IPS DF 4.7 (cell line): ENCODE results near the gene PRKN.

Source experiments
- DNase-seq: peaks from one replicate; pipeline ENCODE4 v3.0.0-alpha.2; 2013; ENCODE audit warnings: low spot score; ENCODE audit errors: extremely low read depth

PRKN gene

DNA sequence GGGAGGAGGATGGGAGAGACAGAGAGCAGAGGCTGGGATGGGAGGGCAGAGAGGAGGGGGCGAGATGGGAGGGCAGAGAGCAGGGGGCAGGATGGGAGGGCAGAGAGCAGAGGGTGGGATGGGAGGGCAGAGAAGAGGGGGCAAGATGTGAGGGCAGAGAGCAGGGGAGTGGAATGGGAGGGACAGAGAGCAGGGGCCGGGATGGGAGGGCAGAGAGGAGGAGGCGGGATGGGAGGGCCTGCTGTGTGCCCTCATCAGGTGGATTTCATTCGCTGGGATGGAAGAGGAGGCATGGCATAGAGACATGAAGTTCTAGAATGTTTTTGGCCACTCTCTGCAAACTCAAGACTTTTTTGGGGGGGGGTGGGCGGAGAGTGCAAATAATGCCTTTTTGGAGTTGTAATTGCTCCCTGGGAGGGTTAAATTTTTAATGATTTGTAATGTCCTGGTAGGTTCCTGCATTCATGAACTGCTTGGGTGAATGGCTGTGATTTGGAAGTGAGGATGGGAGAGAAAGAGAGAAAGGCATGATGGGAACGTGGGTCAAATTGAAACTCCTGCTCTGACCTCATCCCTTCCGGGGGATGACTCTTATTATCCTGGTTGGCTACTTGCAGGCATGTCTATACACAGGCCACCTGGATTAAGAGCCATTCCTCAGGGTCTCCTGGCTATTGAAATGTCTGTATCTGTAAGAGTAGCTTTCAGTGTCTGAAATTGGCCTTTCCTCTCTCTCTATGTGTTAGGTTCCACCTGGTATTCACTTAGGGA, 1291.3 kb downstream of the PRKN start:
- no peak for DNase-seq

DNA sequence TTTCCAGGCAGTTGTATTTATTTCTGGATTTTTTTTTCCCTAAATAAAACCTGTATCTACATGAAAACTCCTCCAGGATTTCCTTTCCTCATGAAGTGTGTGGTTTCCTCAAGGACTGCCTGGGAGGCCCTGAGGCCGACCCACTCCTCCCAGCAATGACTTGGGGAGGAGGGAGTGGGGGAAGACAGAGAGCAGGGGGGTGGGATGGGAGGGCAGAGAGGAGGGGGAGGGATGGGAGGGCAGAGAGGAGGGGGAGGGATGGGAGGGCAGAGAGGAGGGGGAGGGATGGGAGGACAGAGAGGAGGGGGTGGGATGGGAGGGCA, 1291.9 kb downstream of the PRKN start:
- no peak for DNase-seq

DNA sequence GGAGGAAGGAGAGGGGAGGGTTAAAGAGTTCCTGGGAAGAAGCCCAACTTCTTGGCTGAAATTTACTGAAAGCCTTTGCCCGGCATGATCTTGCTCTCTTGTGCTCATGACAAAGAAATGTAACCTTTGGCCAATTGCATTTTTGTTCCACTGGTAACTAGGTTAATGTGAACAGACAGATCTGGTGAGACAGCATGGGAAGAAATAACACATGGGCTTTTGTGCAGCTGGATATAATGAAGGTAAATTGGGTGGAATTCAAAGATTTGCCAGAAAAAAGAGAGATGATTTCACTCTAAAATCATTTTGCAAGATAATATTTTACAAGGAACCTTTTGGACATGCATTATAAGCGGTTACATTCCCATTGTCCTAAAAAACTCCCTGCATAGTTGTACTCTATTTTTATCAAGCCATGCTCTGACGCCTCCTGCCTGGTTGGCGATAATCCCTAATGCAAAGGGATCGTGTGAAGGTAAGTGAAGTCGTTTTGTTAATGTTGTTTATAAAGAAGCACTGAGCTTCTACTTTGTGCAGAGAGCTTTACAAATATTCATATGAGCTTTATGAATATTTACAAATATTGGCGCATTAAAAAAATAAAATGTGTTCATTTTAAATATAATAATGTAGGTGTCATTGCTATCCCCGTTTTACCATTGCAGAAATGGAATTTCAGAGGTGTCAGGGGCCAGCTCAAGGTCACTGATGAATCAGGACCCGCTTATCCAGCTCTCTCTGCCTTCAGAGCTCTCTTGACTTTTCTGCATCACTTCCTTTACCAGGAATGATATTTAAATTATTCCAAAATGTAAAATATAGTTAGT, 1292.4 kb downstream of the PRKN start:
- DNase-seq: no peak

DNA sequence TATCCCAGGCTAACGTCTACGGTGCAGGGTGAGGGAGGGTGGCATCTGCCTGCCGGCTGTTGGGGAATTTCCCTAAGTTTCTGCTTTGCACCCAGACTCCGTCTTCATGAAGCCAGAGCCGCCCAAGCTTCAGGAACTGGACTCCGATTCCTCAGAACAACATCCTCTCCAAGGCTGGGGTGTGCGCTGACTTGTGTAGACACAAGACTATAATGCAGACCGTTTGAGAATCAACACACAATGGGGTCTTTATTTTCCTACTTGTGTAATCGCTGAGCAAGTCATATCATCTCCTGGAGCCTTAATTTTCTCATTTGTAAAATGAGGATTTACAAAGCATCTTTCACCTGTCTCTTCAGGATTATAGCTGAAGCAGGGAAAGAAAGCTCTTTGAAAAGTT, 1293.2 kb downstream of the PRKN start:
- no peak for DNase-seq

DNA sequence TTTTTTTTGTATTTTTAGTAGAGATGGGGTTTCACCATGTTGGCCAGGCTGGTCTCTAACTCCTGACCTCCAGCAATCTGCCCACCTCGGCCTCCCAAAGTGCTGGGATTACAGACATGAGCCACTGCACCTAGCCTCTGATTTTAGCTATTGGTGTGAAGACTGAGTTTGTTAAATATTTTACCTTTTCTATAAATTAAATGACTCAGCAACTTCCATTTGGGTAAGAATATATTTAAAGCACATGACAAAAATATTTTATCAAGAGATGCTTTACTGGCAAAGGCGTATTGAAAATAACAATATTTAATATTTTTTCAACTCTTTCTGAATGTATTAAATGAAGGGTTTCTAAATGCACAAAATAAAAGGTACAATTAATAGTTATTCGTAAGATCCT, 1295.0 kb downstream of the PRKN start:
- no peak for DNase-seq

DNA sequence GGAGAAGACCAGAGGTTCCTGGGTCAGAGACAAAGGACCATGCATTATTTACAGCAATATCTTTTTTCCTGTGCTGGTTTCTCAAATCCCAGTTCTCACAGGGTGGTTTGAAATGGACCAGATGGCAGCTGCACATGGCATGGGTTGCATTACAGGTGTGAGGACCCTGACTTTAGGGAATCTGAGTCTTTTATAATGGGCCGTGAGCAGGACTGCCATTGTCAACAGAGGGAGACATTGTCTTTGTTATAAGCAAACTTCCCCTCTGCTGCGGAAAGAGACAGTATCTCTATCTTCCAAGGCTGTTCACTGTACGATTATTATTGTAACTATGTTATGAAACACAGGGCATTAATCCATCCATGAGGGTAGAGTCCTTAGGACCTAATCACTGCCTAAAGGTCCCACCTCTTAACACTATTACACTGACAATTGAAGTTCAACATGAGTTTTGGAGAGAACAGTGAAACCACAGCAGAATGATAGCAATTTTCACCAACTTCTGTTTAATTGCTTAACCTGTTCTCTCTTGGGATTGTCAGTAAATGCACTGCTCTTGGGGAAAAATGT, 1297.6 kb downstream of the PRKN start:
- DNase-seq: no peak

DNA sequence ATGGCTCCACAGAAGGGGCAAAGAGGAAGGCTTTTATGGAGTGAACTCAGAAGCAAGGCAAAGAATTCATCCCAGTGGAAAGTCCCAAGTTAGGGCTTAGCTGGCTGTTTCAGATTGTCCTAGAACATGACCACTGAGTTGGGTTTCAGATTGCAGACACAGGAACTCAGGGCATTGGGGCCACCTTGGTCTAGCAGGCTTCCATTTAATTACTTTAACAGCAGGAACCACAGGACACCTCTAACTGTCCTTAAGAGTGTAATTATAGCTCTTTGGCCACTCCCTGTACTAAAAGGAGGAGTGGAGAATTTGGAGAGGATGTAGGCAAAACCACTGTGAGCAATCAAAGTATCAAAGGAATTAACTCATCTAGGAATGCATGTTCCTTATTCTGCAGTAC, 1303.1 kb downstream of the PRKN start:
- no peak for DNase-seq

DNA sequence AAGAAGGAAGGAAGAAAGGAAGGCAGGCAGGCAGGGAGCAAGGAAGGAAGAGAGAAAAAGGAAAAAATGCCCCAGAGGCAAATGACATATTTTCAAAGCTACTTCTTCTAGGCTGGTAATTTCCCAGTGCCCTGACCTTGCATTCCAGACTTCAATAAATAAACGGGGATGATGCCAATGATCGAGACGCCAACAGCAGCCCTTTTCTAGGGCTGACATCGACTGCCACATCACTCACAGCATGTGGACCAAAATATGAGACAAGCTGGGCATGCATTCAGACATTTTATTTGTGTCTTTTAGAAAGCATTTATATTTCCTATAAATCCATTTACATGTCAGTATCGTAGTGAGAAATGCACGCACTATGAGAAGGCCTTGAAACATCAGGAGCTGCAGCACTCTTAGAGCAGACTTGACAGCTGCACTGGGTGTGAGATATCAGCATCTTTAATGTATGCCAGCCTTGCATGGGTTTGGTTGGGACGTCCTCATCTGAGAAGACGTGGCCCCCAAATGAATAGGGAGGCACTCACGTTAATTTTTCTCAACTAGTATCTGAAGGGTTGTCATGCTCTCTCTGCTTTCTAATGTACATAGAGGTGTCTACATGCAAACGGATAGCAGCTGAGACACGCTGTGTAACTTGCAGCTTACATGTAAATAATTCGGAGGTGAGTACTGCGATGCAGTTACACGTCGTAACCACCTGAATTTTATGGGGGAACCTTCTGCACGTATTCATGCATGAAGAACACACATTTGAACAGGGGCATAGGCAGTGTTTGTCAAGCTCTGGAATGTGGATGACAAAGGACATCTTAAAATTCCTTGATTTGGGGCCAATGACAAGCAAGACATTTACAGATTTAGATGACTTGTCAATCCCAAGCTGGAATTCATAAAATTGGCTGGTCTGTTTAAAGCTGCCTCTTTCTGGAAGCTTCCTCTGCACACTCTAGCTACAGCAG, 1304.6 kb downstream of the PRKN start:
- DNase-seq: no peak

DNA sequence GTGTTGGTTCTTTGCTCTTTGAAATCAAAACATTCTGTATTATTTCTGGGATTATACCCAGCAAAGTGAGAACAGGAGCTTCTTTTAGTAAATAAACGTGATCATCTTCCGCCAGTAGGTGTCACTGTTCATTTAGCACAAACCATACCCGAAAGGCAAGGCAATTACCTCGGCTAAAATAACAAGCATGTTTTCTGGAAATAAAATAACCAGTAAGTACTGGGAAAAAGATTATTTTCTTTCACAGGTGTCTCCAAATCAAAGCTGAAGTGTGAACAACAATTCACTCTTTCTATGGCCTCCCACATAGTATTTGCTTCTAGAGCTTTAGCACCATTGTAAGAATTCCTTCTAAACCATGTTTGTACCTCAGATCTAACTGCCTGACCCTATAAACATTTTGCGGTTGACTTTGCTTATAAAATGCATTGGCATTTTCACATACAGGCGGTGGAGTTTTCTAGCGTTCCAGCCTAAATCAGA, 1309.1 kb downstream of the PRKN start:
- DNase-seq: peak; percentile 44

DNA sequence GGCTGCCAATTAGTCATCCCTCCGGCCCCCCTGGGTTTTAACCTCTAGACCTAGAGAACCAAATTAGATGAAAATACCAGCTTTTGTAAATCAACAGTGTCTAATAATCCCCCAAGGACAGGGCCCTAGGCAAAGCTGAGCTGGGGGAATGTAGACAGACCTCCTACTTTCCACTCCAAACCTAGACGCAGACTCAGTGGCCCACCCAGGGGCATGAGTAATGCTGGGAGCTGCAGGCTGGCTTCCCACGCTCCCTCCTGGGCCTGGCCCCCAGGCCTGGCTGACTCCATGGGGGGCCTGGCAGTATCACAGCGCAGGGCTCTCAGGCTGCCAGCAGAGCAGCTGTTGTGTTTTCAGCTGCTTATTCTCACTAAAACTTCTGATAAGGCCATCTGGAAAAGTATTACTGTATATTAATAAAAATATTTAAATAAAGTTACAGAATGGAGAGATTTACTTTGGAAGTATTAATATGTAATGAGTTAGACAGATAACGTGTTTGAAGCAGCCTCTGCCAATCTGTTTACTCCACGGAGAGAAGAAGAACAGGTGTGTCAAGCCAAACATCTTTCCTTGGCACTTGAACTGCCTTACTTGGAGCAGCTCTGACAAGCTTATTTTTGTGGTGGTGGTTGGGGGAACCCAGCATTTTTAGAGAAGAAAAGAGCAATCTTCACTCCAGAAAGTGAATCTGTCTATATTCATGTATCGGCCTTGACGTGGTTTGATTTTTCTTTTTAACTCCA, 1309.7 kb downstream of the PRKN start:
- DNase-seq: no peak

DNA sequence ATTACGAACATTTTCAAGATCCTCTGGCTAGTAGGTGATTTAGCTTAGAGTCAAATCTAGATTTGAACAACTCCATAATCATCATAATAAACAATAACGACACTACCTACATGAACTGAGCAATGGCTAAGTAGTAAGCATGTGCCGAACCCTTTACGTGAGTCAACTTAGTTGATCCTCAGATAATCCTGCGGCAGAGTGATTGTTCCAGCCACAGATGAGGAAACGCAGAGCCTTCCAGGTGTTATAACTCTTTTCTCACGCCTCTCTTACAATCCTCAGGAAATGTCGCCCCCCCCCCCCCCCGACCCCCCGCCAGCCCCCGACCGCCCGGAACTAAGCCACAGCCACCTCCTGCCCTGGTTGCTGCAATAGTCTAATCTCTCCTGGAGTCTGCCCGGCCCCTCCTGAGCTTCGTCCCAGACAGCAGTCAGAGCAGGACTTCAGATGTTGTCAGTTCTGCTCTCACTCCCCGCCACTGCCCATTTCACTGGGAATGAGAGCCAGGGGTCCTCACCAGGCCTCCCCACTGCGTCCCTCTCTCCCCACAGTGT, 1312.2 kb downstream of the PRKN start:
- DNase-seq: no peak

DNA sequence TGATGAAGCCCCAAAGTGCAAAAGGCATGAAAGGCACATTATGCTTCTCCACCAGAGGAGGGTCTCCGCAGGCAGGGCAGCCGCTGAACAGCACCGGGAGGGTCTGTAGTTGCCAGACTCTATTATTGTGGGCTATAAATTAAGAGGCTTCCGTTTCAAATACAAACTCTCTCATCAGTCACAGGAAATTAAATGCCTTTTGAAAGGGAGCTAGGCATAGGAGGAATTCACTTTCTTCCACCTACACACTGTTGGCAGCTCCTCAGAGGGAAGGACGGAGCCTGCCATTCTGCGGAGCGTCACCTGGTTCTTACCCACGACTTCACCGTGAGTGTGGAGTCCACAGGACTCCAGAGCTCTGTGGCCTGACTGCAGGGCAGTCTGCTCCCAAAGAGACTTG, 1312.9 kb downstream of the PRKN start:
- no peak for DNase-seq

DNA sequence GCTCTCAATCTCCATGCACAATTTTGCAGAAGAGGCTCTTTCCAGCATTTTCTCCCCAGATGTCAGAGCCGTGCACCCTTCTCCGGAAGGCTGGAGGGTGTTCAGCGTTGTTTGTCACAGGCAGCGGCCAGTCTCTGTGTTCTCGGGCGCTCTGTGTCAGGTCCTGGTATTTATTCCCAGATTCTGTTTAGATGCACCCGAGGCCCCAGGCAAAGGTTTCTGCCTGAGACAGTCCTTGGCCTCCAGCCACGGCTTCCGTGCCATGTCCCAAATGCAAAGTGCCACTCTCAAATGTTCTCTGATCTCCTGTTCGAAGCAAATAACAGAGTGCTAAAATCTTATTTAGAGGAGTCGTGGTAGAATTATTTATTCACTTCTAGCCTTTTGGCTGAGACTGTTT, 1313.4 kb downstream of the PRKN start:
- DNase-seq: no peak

DNA sequence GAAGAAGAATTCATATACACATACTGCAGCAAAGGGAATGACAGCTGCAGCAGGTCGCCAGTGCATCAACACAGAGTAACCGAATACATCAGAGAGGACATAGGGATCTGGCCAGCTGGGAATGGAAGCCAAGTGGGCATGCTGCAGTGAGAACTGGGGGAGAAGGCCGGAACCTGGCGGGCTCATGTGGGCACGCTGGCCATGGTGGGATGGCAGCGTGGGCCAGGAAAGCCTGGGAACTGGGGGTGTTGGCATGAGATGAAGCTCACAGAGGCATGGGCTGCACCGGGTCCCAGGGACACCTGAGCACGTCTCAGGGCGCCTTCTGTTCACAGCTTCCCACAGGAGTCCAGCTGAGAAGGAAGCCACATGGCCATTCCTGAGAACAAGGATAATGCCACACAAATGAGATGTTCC, 1314.2 kb downstream of the PRKN start:
- no peak for DNase-seq

DNA sequence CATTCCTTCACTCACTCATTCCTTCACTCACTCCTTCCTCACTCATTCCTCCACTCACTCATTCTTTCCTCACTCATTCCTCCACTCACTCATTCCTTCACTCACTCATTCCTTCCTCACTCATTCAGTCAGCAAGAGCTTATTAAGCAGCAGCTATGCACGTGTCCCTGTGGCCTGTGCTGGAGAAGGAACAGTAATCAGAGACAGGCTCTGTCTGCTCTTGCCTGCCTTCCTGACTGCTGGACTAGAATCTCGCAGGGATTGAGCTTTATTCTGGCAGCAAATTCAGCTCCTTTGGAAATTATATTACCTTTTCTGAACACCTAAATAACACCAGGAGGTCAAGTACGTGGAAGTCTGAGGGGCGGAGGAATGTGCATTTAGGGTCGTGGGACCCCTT, 1314.8 kb downstream of the PRKN start:
- DNase-seq: no peak

DNA sequence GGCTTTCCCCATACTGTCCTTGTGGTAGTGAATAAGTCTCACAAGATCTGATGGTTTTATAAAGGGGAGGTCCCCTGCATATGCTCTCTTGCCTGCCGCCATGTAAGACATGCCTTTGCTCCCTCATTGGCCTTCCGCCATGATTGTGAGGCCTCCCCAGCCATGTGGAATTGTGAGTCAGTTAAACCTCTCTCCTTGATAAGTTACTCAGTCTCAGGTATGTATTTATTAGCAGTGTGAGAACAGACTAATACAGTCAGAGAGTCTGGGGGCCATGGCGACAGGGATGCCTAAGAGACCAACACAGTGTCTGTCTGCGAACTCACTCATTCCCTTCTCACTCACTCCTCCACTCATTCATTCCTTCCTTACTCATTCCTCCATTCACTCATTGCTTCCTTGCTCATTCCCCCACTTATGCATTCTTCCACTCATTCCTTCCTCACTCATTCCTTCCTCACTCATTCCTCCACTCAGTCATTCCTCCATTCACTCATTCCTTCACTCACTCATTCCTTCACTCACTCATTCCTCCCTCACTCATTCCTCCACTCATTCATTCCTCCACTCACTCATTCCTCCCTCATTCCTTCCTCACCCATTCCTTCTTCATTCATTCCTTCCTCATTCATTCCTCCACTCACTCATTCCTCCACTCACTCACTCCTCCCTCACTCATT, 1316.2 kb downstream of the PRKN start:
- no peak for DNase-seq

DNA sequence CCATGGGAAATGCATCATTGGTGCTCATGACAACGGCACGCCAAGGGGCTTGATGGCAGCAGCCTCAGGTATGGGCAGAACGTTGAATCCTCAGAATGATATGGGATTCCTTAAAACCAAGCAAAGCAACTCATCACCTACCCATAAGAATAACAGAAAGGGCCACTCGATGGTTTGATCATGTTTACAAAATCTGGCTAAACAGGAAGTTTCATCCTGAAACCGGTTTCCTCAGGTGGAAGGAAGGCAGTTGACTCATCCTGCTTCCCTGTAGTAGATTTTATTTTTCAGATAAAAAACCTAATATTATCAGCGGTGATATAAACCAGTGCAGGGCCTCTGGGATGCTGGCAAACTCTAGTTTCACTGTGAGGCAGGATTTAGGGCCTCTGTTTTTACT, 1316.8 kb downstream of the PRKN start:
- no peak for DNase-seq

DNA sequence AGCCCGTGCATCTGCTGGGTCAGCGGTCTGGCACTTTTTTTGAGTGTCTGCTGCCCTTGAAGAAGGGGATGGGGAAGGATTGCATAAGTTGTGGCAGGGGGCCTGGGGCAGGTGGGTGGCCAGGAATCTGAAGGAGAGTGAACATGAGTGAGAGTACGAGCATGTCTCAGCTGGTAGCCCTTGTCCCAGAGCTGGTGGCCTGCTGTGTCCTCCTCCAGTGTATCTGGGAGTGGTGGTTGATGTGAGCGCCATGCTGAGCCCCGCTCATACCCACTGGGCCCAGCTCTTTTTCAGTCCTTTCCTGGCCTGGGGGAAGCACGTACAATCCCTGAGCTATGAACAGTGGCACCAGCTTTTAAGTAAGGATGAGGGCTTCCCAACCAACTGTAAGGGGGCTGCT, 1317.5 kb downstream of the PRKN start:
- DNase-seq: no peak

DNA sequence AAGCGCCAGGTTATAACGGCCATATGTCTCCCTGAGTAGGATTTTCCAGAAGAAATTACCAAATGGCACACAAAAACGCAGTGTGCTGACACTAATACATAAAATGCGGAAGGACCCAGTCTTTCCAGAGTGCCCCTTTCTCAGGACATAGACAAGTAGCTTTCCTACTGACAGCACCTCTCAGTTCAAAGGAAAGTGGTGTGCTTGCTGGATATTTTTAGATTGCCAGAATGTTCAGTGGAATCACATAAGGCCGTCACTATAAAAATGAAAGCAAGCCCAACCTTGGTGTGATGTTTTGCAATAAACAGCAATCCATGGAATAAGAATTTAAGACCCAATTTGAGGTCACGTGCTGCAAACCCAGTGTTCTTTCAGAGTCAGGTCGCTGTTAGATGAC, 1318.2 kb downstream of the PRKN start:
- DNase-seq: no peak

DNA sequence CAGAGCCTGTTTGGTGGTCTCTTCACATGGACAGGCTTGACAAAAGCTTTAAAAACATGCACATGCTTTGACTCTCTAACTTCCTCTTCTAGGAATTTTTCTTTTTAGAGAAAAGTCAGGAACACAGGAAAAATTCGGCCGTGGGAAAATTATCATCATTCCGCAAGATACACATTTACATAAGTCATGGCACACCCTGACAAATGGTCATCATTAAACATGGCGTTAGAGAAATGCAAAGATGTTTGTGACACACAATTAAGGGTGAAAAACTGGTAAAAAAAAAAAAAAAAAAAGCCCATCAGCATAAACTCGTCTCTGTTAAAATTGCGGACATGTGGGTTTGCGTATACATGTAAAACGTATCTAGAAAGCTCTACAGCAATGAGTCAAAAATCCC, 1319.5 kb downstream of the PRKN start:
- DNase-seq: no peak
